Neural crest cell (in vitro differentiated cells): Measurements from ENCODE around the gene TATDN2. TPM values are rescaled to one million over a fixed set of nuclear protein-coding genes. Genes with fewer than 3 reads are reported as not detected.
"Not testable (repeated sequence)": the region's sequence is repeated elsewhere in the genome, so short reads cannot be mapped to it uniquely, and the experiment has no call there.

ENCODE experiments used
- DNase-seq: peaks from one replicate; pipeline ENCODE4 v3.0.0; 2021; ENCODE audit warnings: low read depth, mixed read lengths, low spot score
- H3K27ac Mint-ChIP-seq: one replicate; pipeline ENCODE4 v1.8.0; 2021; ENCODE audit warnings: mild to moderate bottlenecking, mixed read lengths; ENCODE audit not compliant: unreplicated experiment
- H3K27me3 Mint-ChIP-seq: 2 replicates; pipeline ENCODE4 v1.8.0; 2021; ENCODE audit warnings: low read depth, mild to moderate bottlenecking, mixed read lengths
- H3K36me3 Mint-ChIP-seq: 2 replicates; pipeline ENCODE4 v1.8.0; 2021; ENCODE audit warnings: low read depth, mild to moderate bottlenecking, mixed read lengths
- H3K4me1 Mint-ChIP-seq: 2 replicates; pipeline ENCODE4 v1.8.0; 2021; ENCODE audit warnings: mixed read lengths
- H3K4me3 Mint-ChIP-seq: one replicate; pipeline ENCODE4 v1.8.0; 2021; ENCODE audit warnings: mild to moderate bottlenecking, mixed read lengths
- H3K9me3 Mint-ChIP-seq: 2 replicates; pipeline ENCODE4 v1.8.0; 2021; ENCODE audit warnings: mixed read lengths
- CTCF ChIP-seq: fragments of 200-600 bp; sonication (generic); conservative IDR thresholded peaks from 2 replicates; pipeline ENCODE4 v1.5.0; 2021; ENCODE audit warnings: antibody characterized with exemption, mild to moderate bottlenecking
- total RNA-seq: library from RNA; stranded (reverse); gene quantifications from 2 replicates; pipeline ENCODE4 v1.2.1, GENCODE V29; 2021

TATDN2 gene
- total RNA-seq, 1 donor from 2014 or later: 40.5 TPM

GRCh38 chr3:10290481-10291176 is 42.4 kb downstream of the TATDN2 start:
- Mint-ChIP-seq H3K9me3 (no peaks in the 10 kb centered on the region), H3K27ac (no peak overlapping the region), H3K36me3 (no peaks in the 10 kb centered on the region), H3K27me3 (no peaks in the 10 kb centered on the region), H3K4me3 (no peak overlapping the region), H3K4me1 (no peaks in the 10 kb centered on the region)
- no peak for DNase-seq
- TF ChIP-seq CTCF: no peak

- Mint-ChIP-seq H3K9me3 (no peaks in the 10 kb centered on the region), H3K36me3 (no peaks in the 10 kb centered on the region), H3K4me3 (no peak overlapping the region), H3K27me3 (no peaks in the 10 kb centered on the region), H3K27ac (no peak overlapping the region), H3K4me1 (no peaks in the 10 kb centered on the region)
- TF ChIP-seq CTCF: no peak
- no peak for DNase-seq
These were observed 43.4 kb downstream of the TATDN2 start for GRCh38 chr3:10291641-10292040.

- no peak for TF ChIP-seq CTCF
- Mint-ChIP-seq H3K27me3 (no peaks in the 10 kb centered on the region), H3K4me1 (no peaks in the 10 kb centered on the region), H3K27ac (no peak within 1 kb of the TSS), H3K4me3 (no peak within 1 kb of the TSS), H3K36me3 (peaks cover 5% of the 10 kb centered on the region), H3K9me3 (no peaks in the 10 kb centered on the region)
- DNase-seq: no peak
These were observed 44.5 kb downstream of the TATDN2 start, which contains the start of gene GHRL for GRCh38 chr3:10292505-10293419. Gene GHRL (minus strand): TSS chr3:10292947. CDS start chr3:10290180, 2,767 bp downstream.

- no peak for TF ChIP-seq CTCF
- no peaks in the 10 kb centered on the region for H3K4me1 Mint-ChIP-seq
- H3K27ac Mint-ChIP-seq: no peak overlapping the region
- H3K4me3 Mint-ChIP-seq: no peak overlapping the region
- H3K36me3 Mint-ChIP-seq: peaks cover 8% of the 10 kb centered on the region
- DNase-seq: no peak
- H3K27me3 Mint-ChIP-seq: no peaks in the 10 kb centered on the region
- H3K9me3 Mint-ChIP-seq: no peaks in the 10 kb centered on the region
These were observed 45.8 kb downstream of the TATDN2 start for GRCh38 chr3:10294030-10294586.

- not testable (repeated sequence) for H3K4me1 Mint-ChIP-seq, H3K27me3 Mint-ChIP-seq, DNase-seq, H3K4me3 Mint-ChIP-seq, H3K27ac Mint-ChIP-seq, H3K9me3 Mint-ChIP-seq
- H3K36me3 Mint-ChIP-seq: peaks cover 25% of the 10 kb centered on the region
These were observed 49.8 kb downstream of the TATDN2 start for GRCh38 chr3:10298064-10298463.
